ENCODE measurements around the gene EPHB2.
A peak's percentile ranks its signal among the peaks of the same experiment; 100 is the strongest.
"Not testable (repeated sequence)": the region's sequence is repeated elsewhere in the genome, so short reads cannot be mapped to it uniquely, and the experiment has no call there.

EPHB2 gene

GRCh38 chr1:22843441-22844183 is 133.0 kb downstream of the EPHB2 start:
- not testable (repeated sequence) for DNase-seq

DNA sequence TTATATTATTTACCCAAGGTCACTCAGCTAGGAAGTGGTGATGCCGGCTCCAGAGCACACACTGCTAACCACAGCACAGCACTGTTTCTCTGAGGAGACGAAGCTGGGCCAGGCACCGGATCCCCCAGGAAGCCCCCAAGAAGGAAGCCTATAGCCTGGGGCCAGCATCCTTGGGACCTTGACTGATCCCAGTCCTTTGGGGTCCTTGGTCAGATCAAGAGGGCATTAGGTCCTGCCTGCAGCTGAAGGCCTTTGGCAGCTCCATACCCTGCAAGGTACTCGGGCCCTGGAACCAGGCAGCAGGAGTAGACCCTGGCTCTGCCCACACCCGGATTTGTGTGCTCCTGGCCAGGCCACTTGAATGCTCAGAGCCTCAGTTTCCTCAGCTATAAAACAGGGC is 134.0 kb downstream of the EPHB2 start:
- DNase-seq, result no peak

- DNase-seq, result no peak
Measured at GRCh38 chr1:22845398-22845935, 134.8 kb downstream of the EPHB2 start.

GRCh38 chr1:22846458-22846857 is 135.8 kb downstream of the EPHB2 start:
- no peak for DNase-seq

DNA sequence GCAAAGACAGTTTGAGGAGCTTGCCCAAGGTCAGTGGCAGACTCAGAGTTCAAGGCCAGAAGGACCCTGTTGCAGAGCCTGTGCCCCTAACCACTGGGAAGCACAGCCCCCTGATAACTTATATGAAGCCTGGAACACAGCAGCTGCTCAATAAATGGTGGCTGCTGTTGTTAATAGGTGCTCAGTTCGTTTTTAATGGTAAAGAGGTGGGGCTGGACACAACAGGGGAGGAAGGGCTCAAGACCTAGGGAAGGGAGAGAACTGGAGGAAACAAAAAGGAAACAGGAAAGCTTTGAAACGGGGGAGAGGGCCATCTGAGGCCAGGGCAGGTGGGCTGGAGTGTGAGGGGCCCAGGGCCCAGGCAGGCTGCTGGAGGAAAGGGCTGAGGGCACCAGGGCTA is 136.6 kb downstream of the EPHB2 start:
- no peak for DNase-seq

DNA sequence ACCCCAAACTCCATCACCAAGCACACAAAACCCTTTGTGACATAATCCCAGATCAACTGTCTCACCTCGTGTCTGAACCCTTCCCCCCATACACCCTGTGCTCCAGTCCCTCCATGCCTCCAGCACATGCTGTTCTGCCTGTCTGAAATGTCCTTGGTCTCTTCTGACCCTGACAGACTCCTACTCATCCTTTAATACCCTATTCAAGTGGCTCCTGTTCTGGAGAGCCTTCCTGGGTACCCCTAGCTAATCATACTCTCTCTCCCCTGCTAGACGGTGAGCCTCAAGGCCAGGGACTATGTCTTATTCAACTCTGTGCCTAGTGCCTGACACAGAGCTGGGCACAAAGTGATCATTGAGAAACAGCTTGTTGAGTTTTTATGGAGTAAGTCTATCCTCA is 137.1 kb downstream of the EPHB2 start:
- no peak for DNase-seq

- DNase-seq, result no peak
Measured at GRCh38 chr1:22848405-22848804, 137.8 kb downstream of the EPHB2 start.

DNA sequence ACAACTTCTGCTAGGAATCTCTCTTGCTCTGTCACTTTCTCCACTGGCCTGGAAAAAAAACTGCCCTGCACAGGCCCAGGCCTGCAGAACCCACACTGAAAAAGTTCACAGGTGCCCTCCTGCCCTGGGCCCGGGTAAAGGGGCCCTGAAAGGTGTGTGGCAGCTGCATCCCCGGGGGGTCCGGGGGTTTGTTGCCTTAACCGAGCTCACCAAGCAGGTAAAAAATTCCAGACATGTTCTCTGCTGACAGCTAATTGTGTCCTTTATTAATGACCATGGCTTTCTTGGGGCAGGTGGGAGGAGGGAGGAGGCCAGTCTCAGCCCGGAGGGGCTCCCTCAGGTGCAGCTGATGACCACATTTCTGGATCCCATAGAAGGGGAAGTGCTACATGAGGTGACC is 139.1 kb downstream of the EPHB2 start:
- no peak for DNase-seq

DNA sequence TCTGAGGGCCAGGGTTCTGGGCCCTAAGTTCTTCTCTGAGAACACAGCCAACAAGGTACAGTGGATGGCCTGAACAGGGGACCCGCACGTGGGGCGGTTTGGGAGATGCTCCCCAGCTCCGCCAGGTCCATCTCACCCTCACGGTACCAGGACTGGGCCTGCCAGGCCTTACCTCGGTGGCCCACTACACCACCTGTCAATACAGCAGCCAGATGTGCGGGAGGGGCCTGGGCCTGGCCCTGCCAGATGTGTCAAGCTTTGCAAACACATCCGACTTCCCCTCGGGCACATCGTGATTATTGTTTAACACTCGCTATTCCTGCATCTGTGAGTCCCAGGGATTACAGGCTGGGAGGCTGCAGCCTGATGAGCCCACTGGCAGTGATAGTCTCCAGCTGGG is 139.6 kb downstream of the EPHB2 start:
- DNase-seq, result no peak

- DNase-seq, result no peak
Measured at GRCh38 chr1:22850681-22851080, 140.0 kb downstream of the EPHB2 start.

GRCh38 chr1:22851517-22851916 is 140.9 kb downstream of the EPHB2 start:
- DNase-seq, result no peak

- DNase-seq, result no peak
Measured at GRCh38 chr1:22852144-22852655, 141.6 kb downstream of the EPHB2 start.

DNA sequence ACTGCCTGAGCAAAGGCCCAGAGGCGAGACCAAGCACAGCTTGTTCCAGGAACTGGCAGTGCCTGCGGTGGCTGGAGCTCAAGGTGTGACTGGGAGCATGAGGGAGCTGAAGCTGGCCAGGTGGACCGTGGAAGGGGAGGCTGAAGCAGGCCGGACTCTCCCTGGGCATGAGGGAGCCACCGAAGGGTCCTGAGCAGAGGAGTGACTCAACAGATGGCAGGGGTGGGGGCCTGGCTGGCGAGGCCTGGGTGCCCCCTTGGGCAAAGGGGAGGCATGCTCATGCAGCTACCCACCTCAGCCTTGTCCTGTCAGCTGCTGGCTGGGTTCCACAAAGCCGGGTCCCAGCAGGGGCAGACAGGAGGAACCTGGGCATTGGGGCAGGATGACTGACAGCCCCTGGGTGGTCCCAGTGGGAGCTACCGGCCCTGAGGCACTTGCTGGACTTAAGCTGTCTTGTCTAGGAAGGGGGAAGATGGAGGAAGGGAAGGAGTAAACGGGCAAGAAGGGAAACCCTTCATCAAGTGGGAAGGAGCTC is 143.1 kb downstream of the EPHB2 start:
- DNase-seq, result no peak

DNA sequence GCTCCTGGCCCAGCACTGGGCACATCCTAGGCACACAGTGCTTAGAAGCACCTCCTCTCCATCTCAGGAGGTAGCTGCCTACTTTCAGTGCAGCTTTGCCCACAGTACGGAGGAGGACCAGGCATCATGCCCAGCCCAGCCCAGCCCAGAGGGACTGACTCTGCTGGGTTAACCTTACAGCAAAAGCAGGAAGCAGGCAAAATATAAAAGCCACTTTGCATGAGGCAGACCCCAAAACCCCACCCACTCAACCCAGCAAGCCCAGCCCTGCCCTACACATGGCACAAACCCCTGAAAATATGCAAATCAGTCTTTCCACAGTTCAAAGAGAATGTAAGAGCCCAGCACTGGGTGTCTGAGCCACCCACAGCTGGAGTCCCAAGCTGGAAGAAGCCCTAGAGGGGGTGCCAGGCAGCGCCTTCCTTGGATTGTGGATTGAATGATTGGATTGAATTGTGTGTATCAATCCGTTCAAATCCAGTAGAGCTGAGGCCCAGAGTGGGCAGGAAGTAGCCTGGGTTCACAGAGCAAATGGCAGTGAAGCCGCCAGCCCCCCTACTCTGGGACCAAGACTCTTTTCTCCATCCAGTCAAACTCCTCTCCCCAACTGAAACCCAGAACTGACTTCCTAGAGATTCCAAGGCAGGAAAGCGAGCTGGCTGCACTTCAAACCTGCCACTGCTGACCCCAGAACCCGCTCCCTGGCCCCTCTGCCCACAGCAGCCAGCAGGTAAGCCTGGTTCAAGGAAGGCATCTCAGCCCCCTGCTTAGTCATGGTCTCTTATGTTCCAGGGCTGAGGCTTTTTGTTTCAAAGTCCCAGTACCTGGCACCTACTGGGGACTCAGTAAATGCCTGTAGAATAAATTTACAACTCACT is 144.3 kb downstream of the EPHB2 start:
- no peak for DNase-seq

DNA sequence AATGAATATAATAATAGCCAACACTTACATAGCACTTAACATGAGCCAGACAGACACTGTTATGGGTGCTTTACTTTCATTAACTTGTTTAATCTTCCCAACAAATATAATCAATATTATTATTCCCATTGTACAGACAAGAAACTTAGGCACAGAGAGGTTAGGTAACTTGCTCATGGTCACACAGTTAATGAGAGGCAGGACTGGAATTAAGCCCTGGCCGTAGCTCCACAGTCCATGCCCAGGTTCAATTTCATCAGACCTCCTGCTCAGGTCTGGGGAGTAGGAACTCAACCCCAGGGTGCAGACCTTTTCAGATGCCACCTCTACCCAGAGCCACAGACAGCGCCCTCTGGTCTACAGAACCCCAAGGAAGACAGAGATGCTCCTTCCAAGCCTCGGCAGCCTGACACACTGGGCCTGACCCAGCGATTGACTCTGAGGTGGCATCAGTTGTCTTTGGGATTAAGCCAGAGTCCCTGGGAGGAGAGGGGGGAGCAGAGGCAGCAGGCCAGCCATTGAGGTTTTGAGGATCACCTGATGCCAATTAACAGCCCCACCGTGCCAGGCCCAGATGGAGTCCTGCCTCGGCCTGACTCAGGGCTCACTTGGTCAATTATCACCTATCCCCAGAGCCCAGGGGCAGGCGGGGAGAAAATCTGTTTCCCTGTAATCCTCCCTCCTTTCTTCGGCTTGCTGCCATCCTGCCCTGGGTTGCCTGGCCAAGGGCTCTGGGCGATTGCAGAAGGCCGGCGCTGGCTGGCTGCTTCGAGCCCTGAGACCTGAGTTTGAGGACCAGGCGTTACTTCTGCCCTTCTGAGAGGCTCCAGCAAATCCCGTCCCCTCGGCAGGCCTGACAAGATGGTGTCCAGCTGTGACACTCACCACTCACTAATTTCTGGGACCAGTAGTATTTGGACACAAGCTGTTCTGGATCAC is 145.3 kb downstream of the EPHB2 start:
- no peak for DNase-seq

GRCh38 chr1:22857661-22858060 is 147.0 kb downstream of the EPHB2 start:
- no peak for DNase-seq

- no peak for DNase-seq
Measured at GRCh38 chr1:22860414-22860800, 149.8 kb downstream of the EPHB2 start.

DNA sequence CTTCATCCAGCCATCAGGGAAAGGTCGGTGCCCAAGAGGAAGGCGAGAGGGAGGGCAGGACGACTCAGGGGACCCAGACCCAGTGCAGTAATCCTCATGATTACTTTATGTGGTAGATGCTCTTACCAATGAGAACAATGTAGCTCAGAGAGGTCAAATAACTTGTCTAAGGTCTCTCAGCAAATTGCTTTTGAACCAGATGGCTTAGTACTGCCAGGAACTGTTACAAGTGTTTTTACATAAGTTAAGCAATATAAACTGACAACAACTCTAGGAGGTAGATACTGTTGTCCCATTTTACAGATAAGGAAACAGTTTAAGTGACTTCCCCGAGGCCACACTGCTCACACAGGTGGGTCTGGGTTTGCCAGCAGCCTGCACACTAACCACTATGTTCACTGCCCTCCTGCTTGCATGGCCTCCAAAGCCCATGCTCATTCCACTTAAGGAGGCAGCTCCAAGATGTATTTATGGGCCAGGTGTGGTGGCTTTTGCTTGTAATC is 150.3 kb downstream of the EPHB2 start:
- DNase-seq, result no peak

DNA sequence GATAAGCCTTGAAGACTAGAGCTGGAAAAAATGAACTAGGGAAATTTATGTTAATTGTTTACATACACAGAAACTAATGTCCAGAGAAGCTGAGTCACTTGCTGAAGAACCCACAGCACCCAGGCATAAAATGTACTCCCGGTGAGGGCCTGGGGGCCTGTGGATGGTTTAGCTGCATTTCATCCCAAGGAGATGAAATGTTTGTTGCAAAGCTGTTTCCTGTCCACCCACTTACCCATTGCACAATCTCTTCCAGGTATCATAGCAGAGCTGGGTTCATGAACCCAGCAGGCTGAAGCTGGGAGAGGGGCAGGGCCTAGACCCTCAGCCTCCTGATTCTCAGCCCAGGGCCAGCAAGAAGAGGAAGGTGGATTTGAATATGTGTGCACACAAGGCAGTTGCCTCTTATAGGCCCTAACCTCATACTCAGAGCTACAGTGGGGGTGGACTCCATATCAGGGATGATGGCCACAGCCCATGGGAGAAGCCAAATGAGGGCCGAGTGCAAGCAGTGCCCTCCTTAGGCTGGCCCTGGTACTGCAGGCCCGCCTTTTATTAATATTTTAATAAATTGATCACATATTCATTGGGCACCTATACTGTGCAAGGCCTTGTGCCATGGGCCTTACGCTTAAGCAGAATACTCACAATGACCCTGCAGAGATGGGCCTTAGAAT is 151.3 kb downstream of the EPHB2 start:
- peak; percentile 79 for DNase-seq

- DNase-seq, result no peak
Measured at GRCh38 chr1:22862752-22863151, 152.1 kb downstream of the EPHB2 start.

GRCh38 chr1:22863766-22864165 is 153.1 kb downstream of the EPHB2 start:
- no peak for DNase-seq

GRCh38 chr1:22864886-22865285 is 154.2 kb downstream of the EPHB2 start:
- DNase-seq, result no peak

Measured in DMS53 (cell line).